ENCODE results near the gene FAM110A.

DNA sequence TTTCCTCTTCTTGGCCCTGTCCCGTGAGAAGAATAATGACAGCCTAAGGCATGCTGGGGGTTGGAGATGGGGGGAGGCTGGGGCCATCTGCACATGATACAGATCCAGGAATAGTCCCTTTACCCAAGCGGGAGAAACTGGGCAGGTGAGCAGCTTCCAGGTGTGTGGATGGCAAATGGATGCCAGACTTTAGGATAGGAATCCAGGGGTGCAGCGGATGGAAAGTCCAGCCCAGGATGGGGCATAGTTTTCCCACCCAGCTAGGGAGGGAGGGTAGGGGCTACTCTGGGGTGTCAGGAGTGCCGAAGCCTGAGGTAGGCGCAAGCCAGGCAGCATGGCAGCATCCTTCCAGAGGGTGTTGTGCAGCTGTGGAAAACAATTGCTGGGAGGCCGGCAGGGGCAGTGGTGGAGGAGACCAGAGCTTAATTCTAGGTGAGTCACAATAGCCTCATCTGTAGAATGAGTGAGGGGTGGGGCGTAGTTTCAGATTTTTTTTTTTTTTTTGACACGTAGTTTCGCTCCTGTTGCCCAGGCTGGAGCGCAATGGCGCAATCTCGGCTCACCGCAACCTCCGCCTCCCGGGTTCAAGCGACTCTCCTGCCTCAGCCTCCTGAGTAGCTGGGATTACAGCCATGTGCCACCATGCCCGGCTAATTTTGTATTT is 15.4 kb upstream of the FAM110A start:
- no peak for TF ChIP-seq CTCF (IDR thresholded peaks at IDR 0.05)
- no peak for TF ChIP-seq ZFX (IDR thresholded peaks at IDR 0.05; ENCODE audit: borderline replicate concordance)
